ENCODE measurements around the gene TXN2.
"Not testable (repeated sequence)": the region's sequence is repeated elsewhere in the genome, so short reads cannot be mapped to it uniquely, and the experiment has no call there.

TXN2 gene

GRCh38 chr22:36431977-36432376 is 49.5 kb downstream of the TXN2 start:
- no peak for DNase-seq (ENCODE audit: low read depth in 2 of 2)

- DNase-seq (ENCODE audit: low read depth in 2 of 2): no peak
Measured at GRCh38 chr22:36430863-36431262, 50.6 kb downstream of the TXN2 start.

- DNase-seq (ENCODE audit: low read depth in 2 of 2): not testable (repeated sequence)
Measured at GRCh38 chr22:36427952-36428351, 53.5 kb downstream of the TXN2 start.

GRCh38 chr22:36425977-36426523 is 55.4 kb downstream of the TXN2 start:
- no peak for DNase-seq (ENCODE audit: low read depth in 2 of 2)

DNA sequence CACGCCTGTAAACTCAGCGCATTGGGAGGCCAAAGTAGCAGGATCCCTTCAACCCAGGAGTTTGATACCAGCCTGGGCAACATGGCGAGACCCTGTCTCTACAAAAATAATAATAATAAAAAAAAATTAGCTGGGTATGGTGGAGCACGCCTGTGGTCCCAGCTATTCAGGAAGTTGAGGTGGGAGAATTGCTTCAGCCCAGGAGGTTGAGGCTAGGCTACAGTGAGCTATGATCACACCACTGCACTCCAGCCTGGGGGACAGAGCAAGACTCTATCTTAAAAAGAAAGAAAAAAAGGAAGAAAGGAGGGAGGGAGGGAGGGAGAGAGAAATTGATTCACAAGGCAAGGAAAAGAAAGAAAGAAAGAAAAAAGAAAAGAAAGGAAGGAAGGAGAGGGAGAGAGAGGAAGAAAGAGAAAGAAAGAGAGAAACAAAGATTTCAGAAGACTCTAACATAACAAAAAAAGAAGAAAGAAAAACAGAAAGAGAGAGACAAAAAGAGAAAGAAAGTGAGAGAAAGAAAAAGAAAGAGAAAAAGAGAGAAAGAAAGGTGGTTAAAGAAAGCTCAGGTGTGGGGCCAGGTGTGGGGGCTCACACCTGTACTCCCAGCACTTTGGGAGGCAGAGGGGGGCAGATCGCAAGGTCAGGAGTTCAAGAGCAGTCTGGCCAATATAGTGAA is 56.4 kb downstream of the TXN2 start:
- DNase-seq (ENCODE audit: low read depth in 2 of 2): no peak

DNA sequence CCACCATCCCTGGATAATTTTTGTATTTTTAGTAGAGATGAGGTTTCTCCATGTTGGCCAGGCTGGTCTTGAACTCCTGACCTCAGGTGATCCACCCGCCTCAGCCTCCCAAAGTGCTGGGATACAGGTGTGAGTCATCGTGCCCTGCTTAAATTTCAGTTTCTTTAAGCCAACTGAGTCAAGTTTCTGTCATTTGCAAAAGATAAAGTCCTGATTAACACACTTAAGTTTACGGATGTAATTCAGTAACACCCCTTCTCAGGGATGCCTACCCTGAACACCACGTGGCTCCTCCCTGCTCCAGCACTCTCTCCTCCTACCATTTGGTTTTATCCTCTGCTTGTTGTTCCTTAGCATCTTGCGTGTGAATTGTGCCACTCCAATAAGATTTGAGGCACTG is 57.0 kb downstream of the TXN2 start:
- DNase-seq (ENCODE audit: low read depth in 2 of 2): not testable (repeated sequence)

GRCh38 chr22:36423461-36424404 is 57.7 kb downstream of the TXN2 start:
- no peak for DNase-seq (ENCODE audit: low read depth in 2 of 2)

DNA sequence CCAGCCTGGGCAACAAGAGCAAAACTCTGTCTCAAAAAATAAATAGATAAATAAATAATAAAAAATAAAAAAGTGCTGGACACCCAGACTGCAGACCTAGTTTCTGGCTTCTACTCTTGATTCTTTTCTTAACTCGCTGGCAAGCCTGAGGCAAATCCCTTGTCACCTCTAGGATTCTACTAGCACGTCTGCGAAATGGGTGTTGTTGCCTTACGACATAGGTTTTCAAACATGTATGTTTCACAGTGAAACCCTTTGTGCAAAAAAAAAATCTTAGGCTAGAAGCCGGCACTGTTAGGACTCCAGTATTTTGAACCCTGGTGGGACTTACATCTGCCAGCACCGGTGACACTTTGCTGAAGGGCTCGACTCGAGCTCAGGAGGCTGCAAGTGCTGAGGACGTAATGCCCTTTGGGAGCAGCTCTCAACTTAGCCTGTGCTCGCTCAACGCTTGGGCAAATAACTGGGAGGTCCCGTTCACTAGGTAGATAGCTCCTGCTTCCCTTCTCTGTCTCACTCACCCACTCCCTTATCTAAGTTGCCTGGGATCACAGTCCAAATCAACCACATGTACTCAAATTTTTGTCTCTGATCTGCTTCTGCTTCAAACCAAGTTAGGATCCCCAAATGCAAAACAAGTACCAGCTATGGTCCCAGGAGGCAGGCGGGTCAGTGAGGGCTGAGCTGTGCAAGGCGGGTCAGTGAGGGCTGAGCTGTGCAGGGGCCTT is 59.0 kb downstream of the TXN2 start:
- no peak for DNase-seq (ENCODE audit: low read depth in 2 of 2)

DNA sequence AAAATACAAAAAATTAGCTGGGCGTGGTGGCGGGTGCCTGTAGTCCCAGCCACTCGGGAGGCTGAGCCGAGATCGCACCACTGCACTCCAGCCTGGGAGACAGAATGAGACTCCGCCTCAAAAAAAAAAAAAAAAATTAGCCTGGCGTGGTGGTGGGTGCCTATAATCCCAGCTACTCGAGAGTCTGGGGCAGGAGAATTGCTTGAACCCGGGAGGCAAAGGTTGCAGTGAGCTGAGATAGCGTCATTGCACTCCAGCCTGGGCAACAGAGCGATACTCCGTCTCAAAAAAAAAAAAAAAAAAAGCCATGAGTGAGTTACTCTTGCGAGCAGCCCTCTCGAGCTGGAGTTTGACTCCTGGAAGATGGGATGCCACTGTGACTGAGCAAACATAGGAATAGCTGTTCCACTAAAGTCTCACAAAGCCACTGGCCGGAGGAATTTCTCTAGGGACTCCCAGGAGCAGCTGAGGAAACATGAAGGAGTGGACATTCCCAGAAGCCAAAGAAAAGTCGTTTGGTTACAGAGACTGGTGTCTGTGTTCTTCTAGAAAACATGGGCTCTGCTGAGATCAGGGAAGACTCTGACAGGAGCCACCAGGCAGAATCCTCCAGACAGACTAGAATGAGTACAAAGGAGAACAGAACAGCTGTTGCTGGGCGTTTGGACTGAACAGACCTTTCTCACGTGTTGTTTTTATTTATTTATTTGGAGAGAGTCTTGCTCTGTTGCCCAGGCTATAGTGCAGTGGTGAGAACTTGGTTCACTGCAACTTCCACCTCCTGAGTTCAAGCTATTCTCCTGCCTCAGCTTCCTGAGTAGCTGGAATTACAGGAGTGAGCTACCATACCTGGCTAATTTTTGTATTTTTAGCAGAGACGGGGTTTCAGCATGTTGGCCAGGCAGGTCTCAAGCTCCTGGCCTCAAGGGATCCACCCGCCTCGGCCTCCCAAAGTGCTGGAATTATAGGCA is 61.2 kb downstream of the TXN2 start:
- DNase-seq (ENCODE audit: low read depth in 2 of 2): no peak

- DNase-seq (ENCODE audit: low read depth in 2 of 2): no peak
Measured at GRCh38 chr22:36419177-36419911, 62.1 kb downstream of the TXN2 start.

DNA sequence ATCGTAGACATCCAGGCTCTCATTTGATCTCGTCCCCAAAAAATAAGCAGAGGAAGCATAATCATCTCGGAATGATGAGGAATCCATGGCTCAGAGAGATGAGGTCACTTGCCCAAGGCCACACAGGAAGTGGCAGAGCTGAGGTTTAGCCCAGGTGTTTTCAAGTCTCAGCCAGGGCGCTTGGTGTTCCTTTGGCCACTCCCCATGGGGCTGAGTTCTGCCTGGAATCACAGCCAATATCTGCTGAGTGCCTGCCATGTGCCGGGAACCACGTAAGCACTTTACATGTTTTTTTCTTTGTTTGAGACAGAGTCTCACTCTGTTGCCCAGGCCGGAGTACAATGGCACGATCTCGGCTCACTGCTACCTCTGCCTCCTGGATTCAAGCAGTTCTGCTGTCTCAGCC is 64.2 kb downstream of the TXN2 start:
- no peak for DNase-seq (ENCODE audit: low read depth in 2 of 2)

Data from stimulated activated CD4-positive, alpha-beta T cell treated with anti-CD3 and anti-CD28 coated beads, Interleukin-1b, Interleukin-23, amount 100 ng/mL, for 4 hours (primary cell).